ENCODE data around the gene NEDD4.

GRCh38 chr15:56034514-56034913 is 41.1 kb upstream of the NEDD4 start:
- TF ChIP-seq CTCF (IDR thresholded peaks at IDR 0.05) (no peak), POLR2A (IDR thresholded peaks at IDR 0.05) (no peak)

Measured in Peyer's patch (tissue), 4 donors.